ENCODE data around the gene TSPAN8. TPM values are rescaled to one million over a fixed set of nuclear protein-coding genes. Genes with fewer than 3 reads are reported as not detected.

The TSPAN8 gene
- total and polyA plus RNA-seq, 7 donors, result 1.3 to 1,609 (median 5.0) TPM

GRCh38 chr12:71107936-71108335 is 49.9 kb downstream of the TSPAN8 start:
- Histone ChIP-seq H3K4me3 (no peak overlapping the region), H3K27me3 (no peaks in the 10 kb centered on the region), H3K36me3 (no peaks in the 10 kb centered on the region), H3K4me1 (no peaks in the 10 kb centered on the region), H3K27ac (no peak overlapping the region), H3K9me3 (peaks cover 0 to 6% (median under 1%) of the 10 kb centered on the region in 4 donors)
- 83 to 91% methylated on average over 1 of the region's 1 CpG for WGBS, 2 donors
- intact Hi-C loops (cut with DNase I), result no loop called here
- no peak for DNase-seq
- no peak for TF ChIP-seq POLR2A (IDR thresholded peaks at IDR 0.05)
- no peak for TF ChIP-seq POLR2AphosphoS5 (IDR thresholded peaks at IDR 0.05)
- TF ChIP-seq, protein P1, sequence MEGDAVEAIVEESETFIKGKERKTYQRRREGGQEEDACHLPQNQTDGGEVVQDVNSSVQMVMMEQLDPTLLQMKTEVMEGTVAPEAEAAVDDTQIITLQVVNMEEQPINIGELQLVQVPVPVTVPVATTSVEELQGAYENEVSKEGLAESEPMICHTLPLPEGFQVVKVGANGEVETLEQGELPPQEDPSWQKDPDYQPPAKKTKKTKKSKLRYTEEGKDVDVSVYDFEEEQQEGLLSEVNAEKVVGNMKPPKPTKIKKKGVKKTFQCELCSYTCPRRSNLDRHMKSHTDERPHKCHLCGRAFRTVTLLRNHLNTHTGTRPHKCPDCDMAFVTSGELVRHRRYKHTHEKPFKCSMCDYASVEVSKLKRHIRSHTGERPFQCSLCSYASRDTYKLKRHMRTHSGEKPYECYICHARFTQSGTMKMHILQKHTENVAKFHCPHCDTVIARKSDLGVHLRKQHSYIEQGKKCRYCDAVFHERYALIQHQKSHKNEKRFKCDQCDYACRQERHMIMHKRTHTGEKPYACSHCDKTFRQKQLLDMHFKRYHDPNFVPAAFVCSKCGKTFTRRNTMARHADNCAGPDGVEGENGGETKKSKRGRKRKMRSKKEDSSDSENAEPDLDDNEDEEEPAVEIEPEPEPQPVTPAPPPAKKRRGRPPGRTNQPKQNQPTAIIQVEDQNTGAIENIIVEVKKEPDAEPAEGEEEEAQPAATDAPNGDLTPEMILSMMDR (IDR thresholded peaks at IDR 0.05), result no peak
- TF ChIP-seq EP300 (IDR thresholded peaks at IDR 0.05), result no peak

- no peak for DNase-seq
- H3K27me3 ChIP-seq, result no peaks in the 10 kb centered on the region
- H3K36me3 ChIP-seq, result no peaks in the 10 kb centered on the region
- H3K4me3 ChIP-seq, result no peak overlapping the region
- no peak overlapping the region for H3K27ac ChIP-seq
- intact Hi-C loops (cut with DNase I), result no loop called here
- TF ChIP-seq POLR2AphosphoS5 (IDR thresholded peaks at IDR 0.05) (no peak), EP300 (IDR thresholded peaks at IDR 0.05) (no peak), POLR2A (IDR thresholded peaks at IDR 0.05) (no peak)
- TF ChIP-seq, protein P1 (IDR thresholded peaks at IDR 0.05), result no peak
- no peaks in the 10 kb centered on the region for H3K4me1 ChIP-seq
- peaks cover 0 to 4% (median under 1%) of the 10 kb centered on the region in 4 donors for H3K9me3 ChIP-seq
Observed at GRCh38 chr12:71105956-71106355, 51.8 kb downstream of the TSPAN8 start.

- TF ChIP-seq POLR2A (IDR thresholded peaks at IDR 0.05), result no peak
- TF ChIP-seq, protein P1 (IDR thresholded peaks at IDR 0.05), result no peak
- TF ChIP-seq POLR2AphosphoS5 (IDR thresholded peaks at IDR 0.05), result no peak
- no peak for TF ChIP-seq EP300 (IDR thresholded peaks at IDR 0.05)
- 49 to 80% methylated on average over 2 of the region's 2 CpGs for WGBS, 2 donors
- DNase-seq, result no peak
- Histone ChIP-seq H3K9me3 (no peaks in the 10 kb centered on the region), H3K4me1 (no peaks in the 10 kb centered on the region), H3K4me3 (no peak overlapping the region), H3K27ac (no peak overlapping the region), H3K27me3 (no peaks in the 10 kb centered on the region), H3K36me3 (no peaks in the 10 kb centered on the region)
- intact Hi-C loops (cut with DNase I), result no loop called here
Observed at GRCh38 chr12:71092290-71092689, 65.5 kb downstream of the TSPAN8 start.

- intact Hi-C loops (cut with DNase I), result no loop called here
- WGBS, 2 donors, result 78 to 88% methylated on average over 1 of the region's 1 CpG
- no peaks in the 10 kb centered on the region for H3K9me3 ChIP-seq
Observed at GRCh38 chr12:71090971-71091370, 66.8 kb downstream of the TSPAN8 start.

More at GRCh38 chr12:71090971-71091370, 66.8 kb downstream of the TSPAN8 start:
- no peak overlapping the region for H3K4me3 ChIP-seq
- no peak for DNase-seq
- no peaks in the 10 kb centered on the region for H3K4me1 ChIP-seq
- no peaks in the 10 kb centered on the region for H3K36me3 ChIP-seq
- TF ChIP-seq POLR2A (IDR thresholded peaks at IDR 0.05) (no peak), POLR2AphosphoS5 (IDR thresholded peaks at IDR 0.05) (no peak), EP300 (IDR thresholded peaks at IDR 0.05) (no peak)
- TF ChIP-seq, protein P1 (IDR thresholded peaks at IDR 0.05), result no peak
- no peaks in the 10 kb centered on the region for H3K27me3 ChIP-seq
- no peak overlapping the region for H3K27ac ChIP-seq

All from sigmoid colon (tissue), 7 donors.